Measurements from ENCODE around the gene OPN1MW.
"Not testable (repeated sequence)": the region's sequence is repeated elsewhere in the genome, so short reads cannot be mapped to it uniquely, and the experiment has no call there.

Gene OPN1MW

DNA sequence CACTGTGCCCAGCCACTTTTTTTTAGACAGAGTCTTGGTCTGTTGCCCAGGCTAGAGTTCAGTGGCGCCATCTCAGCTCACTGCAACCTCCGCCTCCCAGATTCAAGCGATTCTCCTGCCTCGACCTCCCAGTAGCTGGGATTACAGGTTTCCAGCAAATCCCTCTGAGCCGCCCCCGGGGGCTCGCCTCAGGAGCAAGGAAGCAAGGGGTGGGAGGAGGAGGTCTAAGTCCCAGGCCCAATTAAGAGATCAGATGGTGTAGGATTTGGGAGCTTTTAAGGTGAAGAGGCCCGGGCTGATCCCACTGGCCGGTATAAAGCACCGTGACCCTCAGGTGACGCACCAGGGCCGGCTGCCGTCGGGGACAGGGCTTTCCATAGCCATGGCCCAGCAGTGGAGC, at the start of gene OPN1MW:
TSS of gene OPN1MW (plus strand) at position 301 of the 400 bp plus-strand sequence. CDS start at position 383, 82 bp downstream.
- H3K27me3 Mint-ChIP-seq, H3K9me3 Mint-ChIP-seq, CTCF ChIA-PET, H3K4me3 Mint-ChIP-seq, H3K4me1 Mint-ChIP-seq, H3K36me3 Mint-ChIP-seq, DNase-seq, H3K27ac Mint-ChIP-seq: not testable (repeated sequence)

DNA sequence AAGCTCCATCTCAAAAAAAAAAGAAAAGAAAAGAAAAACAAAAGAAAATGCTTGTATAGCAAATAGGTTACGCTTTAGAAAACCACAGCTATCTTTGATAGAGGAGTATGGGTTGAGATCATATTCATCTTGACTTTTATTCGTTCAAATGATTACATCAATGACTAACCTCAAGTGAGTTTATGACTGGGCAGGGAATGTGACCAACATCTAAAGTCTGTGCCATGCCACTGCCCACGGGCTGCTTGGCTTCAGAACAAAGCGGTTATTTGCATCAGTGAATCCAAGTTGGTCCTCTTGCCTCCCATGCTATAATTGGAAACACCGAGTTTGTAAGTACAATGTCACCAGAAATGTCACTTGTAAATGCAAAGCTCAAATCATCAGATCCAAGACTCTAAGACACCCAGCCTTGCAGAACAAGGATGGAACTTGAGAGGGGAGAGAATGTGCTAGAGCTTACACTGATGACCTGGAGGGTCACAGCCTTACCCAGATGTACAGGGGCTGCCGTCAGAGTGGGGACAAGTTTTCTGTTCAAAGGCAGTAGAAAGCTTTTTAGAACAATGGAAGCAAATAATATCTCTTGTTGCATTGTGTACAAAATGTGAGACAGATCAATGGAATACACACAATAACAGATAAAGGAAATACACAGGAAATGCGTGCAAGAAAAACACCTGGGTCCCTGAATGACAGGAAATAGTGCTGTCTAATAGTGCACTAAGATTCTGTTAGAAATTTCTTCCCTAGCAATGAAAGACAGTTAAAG, 46.8 kb upstream of the OPN1MW start:
- Mint-ChIP-seq H3K4me1 (peaks cover 31% of the 10 kb centered on the region), H3K9me3 (no peaks in the 10 kb centered on the region), H3K36me3 (no peaks in the 10 kb centered on the region), H3K27me3 (peaks cover 3% of the 10 kb centered on the region), H3K4me3 (peak overlapping the region; percentile 57), H3K27ac (peak overlapping the region; percentile 97)
- peak; percentile 24 for DNase-seq
- CTCF ChIA-PET: interaction anchor here (0.6 kb wide), 1 partner anchor 175 kb away, joined by 3 read pairs; no protein-coding TSS in a partner anchor

DNA sequence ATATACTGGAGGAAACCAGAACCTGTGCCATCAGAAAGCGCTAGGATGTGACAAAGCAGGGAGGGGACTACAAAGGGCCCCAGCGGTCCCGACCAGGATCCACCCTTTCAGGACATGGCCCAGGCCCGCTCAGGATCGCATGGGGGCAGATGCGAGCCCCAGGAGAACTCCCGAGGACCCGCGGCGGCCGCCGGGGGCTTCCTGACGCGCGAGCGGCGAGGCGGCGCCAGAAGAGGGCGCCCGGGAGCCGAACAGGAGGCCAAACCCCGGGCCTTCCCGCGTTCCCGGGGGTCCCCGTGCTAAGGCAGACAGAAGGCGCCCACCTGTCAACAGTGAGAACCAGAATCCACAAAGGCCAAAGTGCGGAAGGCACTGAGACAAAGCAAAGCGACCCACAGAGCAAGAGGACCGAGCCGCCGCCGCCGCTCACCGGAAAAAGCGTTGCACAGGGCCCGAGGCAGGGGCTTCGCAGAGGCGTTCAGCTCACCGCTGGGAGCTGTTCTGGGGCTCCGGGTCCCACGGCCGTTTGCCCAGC, 45.7 kb upstream of the OPN1MW start:
- no peaks in the 10 kb centered on the region for H3K36me3 Mint-ChIP-seq
- DNase-seq: peak; percentile 77
- H3K27ac Mint-ChIP-seq: peak overlapping the region; percentile 97
- peaks cover 3% of the 10 kb centered on the region for H3K27me3 Mint-ChIP-seq
- peak overlapping the region; percentile 57 for H3K4me3 Mint-ChIP-seq
- peaks cover 31% of the 10 kb centered on the region for H3K4me1 Mint-ChIP-seq
- H3K9me3 Mint-ChIP-seq: no peaks in the 10 kb centered on the region
- CTCF ChIA-PET: interaction anchor here (0.6 to 0.9 kb wide), 3 partner anchors 26 to 173 kb away, joined by 3 read pairs; no protein-coding TSS in a partner anchor

DNA sequence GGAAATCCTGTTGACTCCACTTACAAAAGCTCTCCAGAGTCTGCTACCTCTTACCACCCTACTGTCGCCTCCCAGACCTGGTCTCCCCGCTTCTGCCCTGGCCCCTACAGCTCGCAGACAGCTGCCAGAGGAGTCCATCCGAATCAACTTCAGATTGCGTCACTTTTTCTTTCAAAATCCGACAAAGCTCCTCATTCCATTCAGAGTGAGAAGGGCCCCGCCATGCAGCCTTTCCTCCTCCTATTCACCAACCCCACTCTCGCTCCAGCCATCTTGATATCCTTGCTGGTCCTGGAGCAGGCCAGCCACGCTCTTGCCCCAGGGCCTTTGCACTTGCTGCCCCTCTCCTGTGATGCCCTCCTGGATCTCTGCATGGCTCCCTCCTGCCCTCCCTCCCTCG, 43.5 kb upstream of the OPN1MW start:
- H3K4me1 Mint-ChIP-seq: peaks cover 31% of the 10 kb centered on the region
- no peak overlapping the region for H3K27ac Mint-ChIP-seq
- no peaks in the 10 kb centered on the region for H3K36me3 Mint-ChIP-seq
- H3K9me3 Mint-ChIP-seq: no peaks in the 10 kb centered on the region
- no peak for DNase-seq
- no peak overlapping the region for H3K4me3 Mint-ChIP-seq
- CTCF ChIA-PET: no interaction called here
- peaks cover 6% of the 10 kb centered on the region for H3K27me3 Mint-ChIP-seq

DNA sequence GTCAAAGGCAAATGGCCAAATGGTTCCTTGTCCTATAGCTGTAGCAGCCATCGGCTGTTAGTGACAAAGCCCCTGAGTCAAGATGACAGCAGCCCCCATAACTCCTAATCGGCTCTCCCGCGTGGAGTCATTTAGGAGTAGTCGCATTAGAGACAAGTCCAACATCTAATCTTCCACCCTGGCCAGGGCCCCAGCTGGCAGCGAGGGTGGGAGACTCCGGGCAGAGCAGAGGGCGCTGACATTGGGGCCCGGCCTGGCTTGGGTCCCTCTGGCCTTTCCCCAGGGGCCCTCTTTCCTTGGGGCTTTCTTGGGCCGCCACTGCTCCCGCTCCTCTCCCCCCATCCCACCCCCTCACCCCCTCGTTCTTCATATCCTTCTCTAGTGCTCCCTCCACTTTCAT, 42.2 kb upstream of the OPN1MW start:
- no peaks in the 10 kb centered on the region for H3K36me3 Mint-ChIP-seq
- no peak for DNase-seq
- peaks cover 7% of the 10 kb centered on the region for H3K27me3 Mint-ChIP-seq
- CTCF ChIA-PET: interaction anchor here (1.5 kb wide), 1 partner anchor 168 kb away, joined by 3 read pairs; no protein-coding TSS in a partner anchor
- H3K9me3 Mint-ChIP-seq: no peaks in the 10 kb centered on the region
- H3K4me1 Mint-ChIP-seq: peaks cover 29% of the 10 kb centered on the region
- H3K4me3 Mint-ChIP-seq: no peak overlapping the region
- H3K27ac Mint-ChIP-seq: no peak overlapping the region

DNA sequence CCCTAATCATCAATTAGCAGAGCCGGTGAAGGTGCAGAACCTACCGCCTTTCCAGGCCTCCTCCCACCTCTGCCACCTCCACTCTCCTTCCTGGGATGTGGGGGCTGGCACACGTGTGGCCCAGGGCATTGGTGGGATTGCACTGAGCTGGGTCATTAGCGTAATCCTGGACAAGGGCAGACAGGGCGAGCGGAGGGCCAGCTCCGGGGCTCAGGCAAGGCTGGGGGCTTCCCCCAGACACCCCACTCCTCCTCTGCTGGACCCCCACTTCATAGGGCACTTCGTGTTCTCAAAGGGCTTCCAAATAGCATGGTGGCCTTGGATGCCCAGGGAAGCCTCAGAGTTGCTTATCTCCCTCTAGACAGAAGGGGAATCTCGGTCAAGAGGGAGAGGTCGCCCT, 41.7 kb upstream of the OPN1MW start:
- Mint-ChIP-seq H3K36me3 (no peaks in the 10 kb centered on the region), H3K27ac (no peak overlapping the region), H3K4me3 (no peak overlapping the region), H3K27me3 (peaks cover 7% of the 10 kb centered on the region), H3K9me3 (no peaks in the 10 kb centered on the region), H3K4me1 (peaks cover 25% of the 10 kb centered on the region)
- CTCF ChIA-PET: interaction anchor here (1.5 kb wide), 1 partner anchor 168 kb away, joined by 3 read pairs; no protein-coding TSS in a partner anchor
- no peak for DNase-seq

DNA sequence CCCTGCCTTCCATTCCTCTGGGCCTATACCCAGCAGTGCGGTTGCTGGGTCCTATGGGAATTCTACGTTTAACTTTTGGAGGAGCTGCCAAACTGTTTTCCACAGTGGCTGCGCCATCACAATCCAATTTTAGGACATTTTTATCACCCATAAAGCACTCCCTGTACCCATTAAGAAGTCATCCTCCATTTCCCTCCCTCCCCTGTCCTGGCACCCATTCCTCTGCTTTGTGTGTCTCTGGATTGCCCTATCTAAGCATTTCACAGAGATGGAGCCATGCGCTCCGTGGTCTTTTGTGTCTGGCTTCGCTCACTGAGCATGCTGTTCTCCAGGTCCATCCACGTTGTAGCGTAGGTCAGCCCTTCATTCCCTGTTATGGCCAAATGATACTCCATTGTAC, 40.0 kb upstream of the OPN1MW start:
- no peaks in the 10 kb centered on the region for H3K9me3 Mint-ChIP-seq
- no peak for DNase-seq
- H3K4me3 Mint-ChIP-seq: no peak overlapping the region
- H3K4me1 Mint-ChIP-seq: peaks cover 12% of the 10 kb centered on the region
- CTCF ChIA-PET: no interaction called here
- H3K27me3 Mint-ChIP-seq: peaks cover 7% of the 10 kb centered on the region
- H3K27ac Mint-ChIP-seq: no peak overlapping the region
- H3K36me3 Mint-ChIP-seq: no peaks in the 10 kb centered on the region

DNA sequence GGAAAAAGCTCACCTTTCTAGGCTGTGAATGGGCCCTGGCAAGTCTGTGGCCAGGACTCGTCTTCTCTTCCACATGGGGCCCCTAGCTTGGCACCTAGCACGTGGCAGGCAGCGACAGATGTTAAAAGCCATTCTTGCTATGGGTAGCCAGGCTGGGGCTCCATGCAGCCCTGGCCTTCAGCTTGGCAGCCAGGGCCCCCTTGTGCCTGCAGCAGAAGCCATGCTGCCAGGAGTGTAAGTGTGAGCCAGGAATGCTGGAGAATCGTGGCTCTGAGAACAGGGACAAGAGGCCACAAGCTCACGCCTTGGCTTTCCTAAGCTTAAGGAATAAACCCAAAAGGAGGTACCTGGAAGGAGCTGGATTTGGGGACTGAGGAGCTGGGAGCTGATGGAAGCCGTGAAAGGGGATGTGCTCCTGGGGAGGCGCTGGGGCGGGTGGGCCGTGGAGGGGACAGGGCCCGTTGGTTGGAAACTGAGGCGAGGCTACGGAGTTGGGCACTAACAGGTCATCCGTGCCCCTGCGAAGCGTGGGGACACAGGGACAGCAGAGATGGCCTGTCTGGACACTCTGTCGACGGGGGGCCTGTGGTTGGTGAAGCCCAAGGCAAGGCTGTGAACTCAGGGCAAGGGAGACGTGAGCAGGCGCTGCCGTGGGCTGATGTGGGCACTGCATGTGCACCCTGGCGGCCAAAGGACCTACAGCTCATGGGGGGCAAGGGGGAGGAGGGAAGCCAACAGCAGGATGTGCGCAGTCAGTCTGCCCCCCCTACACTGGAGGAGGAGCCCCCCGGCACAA, 39.2 kb upstream of the OPN1MW start:
- no peak overlapping the region for H3K27ac Mint-ChIP-seq
- H3K27me3 Mint-ChIP-seq: peaks cover 7% of the 10 kb centered on the region
- no peaks in the 10 kb centered on the region for H3K36me3 Mint-ChIP-seq
- CTCF ChIA-PET: no interaction called here
- peaks cover 9% of the 10 kb centered on the region for H3K4me1 Mint-ChIP-seq
- no peaks in the 10 kb centered on the region for H3K9me3 Mint-ChIP-seq
- no peak overlapping the region for H3K4me3 Mint-ChIP-seq
- DNase-seq: no peak

- H3K27ac Mint-ChIP-seq, H3K36me3 Mint-ChIP-seq, DNase-seq, H3K9me3 Mint-ChIP-seq, H3K4me1 Mint-ChIP-seq, H3K27me3 Mint-ChIP-seq, CTCF ChIA-PET, H3K4me3 Mint-ChIP-seq: not testable (repeated sequence)
Measured at GRCh38 chrX:154144010-154144409, 38.4 kb upstream of the OPN1MW start, which contains the start of gene OPN1LW. Gene OPN1LW, plus strand, starts transcription at chrX:154144243. Its CDS starts 41 bp downstream, at chrX:154144284.

DNA sequence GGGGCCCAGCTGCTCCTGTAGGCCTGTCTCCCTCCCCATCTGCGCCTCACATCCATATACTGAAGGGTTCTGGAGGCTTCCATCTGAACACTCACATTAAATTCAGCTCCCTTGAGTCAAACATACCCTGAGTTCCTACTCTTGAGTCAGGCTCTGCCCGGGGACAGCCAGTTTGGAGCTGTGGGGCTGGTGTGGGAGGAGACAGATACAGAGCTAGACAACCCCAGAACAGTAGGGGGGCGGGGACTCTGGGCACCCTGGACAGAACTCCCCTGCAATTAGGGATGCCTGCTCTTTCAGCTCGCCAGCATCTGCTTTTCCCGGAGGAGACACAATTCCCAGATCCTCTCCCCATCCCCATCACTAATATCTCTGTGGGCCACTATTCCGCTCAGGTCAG, 31.4 kb upstream of the OPN1MW start:
- DNase-seq, H3K36me3 Mint-ChIP-seq, H3K27me3 Mint-ChIP-seq, H3K4me1 Mint-ChIP-seq, H3K4me3 Mint-ChIP-seq, H3K9me3 Mint-ChIP-seq, H3K27ac Mint-ChIP-seq, CTCF ChIA-PET: not testable (repeated sequence)

DNA sequence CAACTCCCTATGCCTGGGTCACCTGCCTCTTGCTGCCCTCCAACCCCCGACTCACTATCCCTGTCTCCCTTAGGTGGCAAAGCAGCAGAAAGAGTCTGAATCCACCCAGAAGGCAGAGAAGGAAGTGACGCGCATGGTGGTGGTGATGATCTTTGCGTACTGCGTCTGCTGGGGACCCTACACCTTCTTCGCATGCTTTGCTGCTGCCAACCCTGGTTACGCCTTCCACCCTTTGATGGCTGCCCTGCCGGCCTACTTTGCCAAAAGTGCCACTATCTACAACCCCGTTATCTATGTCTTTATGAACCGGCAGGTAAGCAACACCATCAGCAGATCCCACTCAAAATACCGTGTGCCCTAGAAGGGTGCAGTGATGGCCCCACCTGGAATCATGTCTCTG, 26.2 kb upstream of the OPN1MW start:
- H3K4me3 Mint-ChIP-seq, H3K27me3 Mint-ChIP-seq, CTCF ChIA-PET, H3K27ac Mint-ChIP-seq, H3K36me3 Mint-ChIP-seq, DNase-seq, H3K9me3 Mint-ChIP-seq, H3K4me1 Mint-ChIP-seq: not testable (repeated sequence)

GRCh38 chrX:154157207-154157606, 25.2 kb upstream of the OPN1MW start:
- H3K27me3 Mint-ChIP-seq, H3K4me1 Mint-ChIP-seq, H3K9me3 Mint-ChIP-seq: not testable (repeated sequence)

DNA sequence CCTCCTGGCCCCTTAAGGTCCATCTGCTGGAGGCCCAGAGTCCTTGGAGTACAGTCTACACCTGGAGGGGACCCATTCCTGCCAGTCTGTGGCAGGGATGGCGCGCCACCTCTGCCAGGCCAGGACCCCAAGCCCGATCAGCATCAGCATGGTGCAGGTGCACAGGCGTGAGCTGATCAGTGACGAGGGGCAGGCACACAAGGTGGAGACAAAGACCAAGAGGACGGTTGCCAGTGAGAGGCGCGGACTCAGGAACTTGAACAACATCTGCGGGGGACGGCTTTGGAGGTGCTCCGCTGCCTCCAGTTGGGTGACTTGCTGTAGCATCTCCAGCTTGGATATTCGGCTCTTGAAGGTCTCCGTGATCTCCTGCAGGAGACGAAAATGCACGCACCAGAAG, 23.1 kb upstream of the OPN1MW start:
- H3K9me3 Mint-ChIP-seq, H3K4me3 Mint-ChIP-seq, CTCF ChIA-PET, H3K27ac Mint-ChIP-seq, H3K27me3 Mint-ChIP-seq, H3K4me1 Mint-ChIP-seq, H3K36me3 Mint-ChIP-seq, DNase-seq: not testable (repeated sequence)

More at GRCh38 chrX:154157207-154157606, 25.2 kb upstream of the OPN1MW start:
- H3K4me3 Mint-ChIP-seq, H3K27ac Mint-ChIP-seq, H3K36me3 Mint-ChIP-seq, CTCF ChIA-PET, DNase-seq: not testable (repeated sequence)

- H3K4me1 Mint-ChIP-seq, H3K9me3 Mint-ChIP-seq, DNase-seq, H3K4me3 Mint-ChIP-seq, H3K36me3 Mint-ChIP-seq, CTCF ChIA-PET, H3K27ac Mint-ChIP-seq, H3K27me3 Mint-ChIP-seq: not testable (repeated sequence)
Measured at GRCh38 chrX:154164902-154165301, 17.5 kb upstream of the OPN1MW start.

Data from activated naive CD4-positive, alpha-beta T cell treated with anti-CD3 and anti-CD28 coated beads, Interleukin-2, amount 10 ng/mL, durations not matched to agents 7 days and 5 days (primary cell).